Astrocyte of the cerebellum (primary cell): ENCODE data around the gene CHKB.
"Not testable (repeated sequence)": the region's sequence is repeated elsewhere in the genome, so short reads cannot be mapped to it uniquely, and the experiment has no call there.

ENCODE experiments used
- DNase-seq: peaks from one replicate; pipeline ENCODE4 v3.0.0-alpha.2; 2011; ENCODE audit warnings: low read depth
- H3K4me3 ChIP-seq: 2 replicates; pipeline ENCODE4 v1.5.1; 2011; ENCODE audit warnings: mild to moderate bottlenecking, low read depth, low read length, moderate library complexity
- CTCF ChIP-seq: IDR thresholded peaks from 2 replicates; pipeline ENCODE4 v1.5.1; 2012; ENCODE audit warnings: low read length, low read depth, moderate library complexity, mild to moderate bottlenecking; ENCODE audit errors: missing control alignments
- in situ Hi-C: cut with HindIII; loops from 2 replicates; pipeline ENCODE4 v1.10.0; 2017; ENCODE audit warnings: low sequenced_read_pairs

Gene CHKB

GRCh38 chr22:50535113-50535512 is 47.5 kb downstream of the CHKB start:
- in situ Hi-C loops = no loop called here
- no peak for TF ChIP-seq CTCF
- DNase-seq = no peak
- H3K4me3 ChIP-seq = no peak overlapping the region

GRCh38 chr22:50533856-50534711 is 48.6 kb downstream of the CHKB start:
- peak; percentile 23 for DNase-seq
- H3K4me3 ChIP-seq, in situ Hi-C loops: not testable (repeated sequence)

GRCh38 chr22:50532824-50533796 is 49.5 kb downstream of the CHKB start:
- in situ Hi-C loops = no loop called here
- no peak overlapping the region for H3K4me3 ChIP-seq
- no peak for DNase-seq
- TF ChIP-seq CTCF = no peak

- in situ Hi-C loops = no loop called here
- no peak for DNase-seq
- peak overlapping the region; percentile 31 for H3K4me3 ChIP-seq
- TF ChIP-seq CTCF = no peak
Measured at GRCh38 chr22:50531962-50532674, 50.5 kb downstream of the CHKB start.

- H3K4me3 ChIP-seq = peak overlapping the region; percentile 31
- in situ Hi-C loops = no loop called here
- DNase-seq = no peak
- no peak for TF ChIP-seq CTCF
Measured at GRCh38 chr22:50531546-50531961, 51.1 kb downstream of the CHKB start.

- TF ChIP-seq CTCF = no peak
- H3K4me3 ChIP-seq = peak overlapping the region; percentile 31
- in situ Hi-C loops = no loop called here
- no peak for DNase-seq
Measured at GRCh38 chr22:50530877-50531545, 51.6 kb downstream of the CHKB start.
